Choroid plexus epithelial cell (primary cell): Measurements from ENCODE around the gene MEIS2.

Experiments
- DNase-seq: peaks from one replicate; pipeline ENCODE4 v3.0.0-alpha.2; 2010; ENCODE audit warnings: low read depth
- H3K4me3 ChIP-seq: 2 replicates; pipeline ENCODE4 v1.5.1; 2011; ENCODE audit warnings: low read depth, mild to moderate bottlenecking, control low read depth, low read length, moderate library complexity
- CTCF ChIP-seq: conservative IDR thresholded peaks from 2 replicates; pipeline ENCODE4 v1.5.1; 2011; ENCODE audit warnings: low read depth, mild to moderate bottlenecking, control low read depth, inconsistent platforms, low read length, moderate library complexity

MEIS2 gene

GRCh38 chr15:37105029-37105428 lies 4.7 kb upstream of the MEIS2 start:
- no peak overlapping the region for H3K4me3 ChIP-seq
- TF ChIP-seq CTCF, result no peak
- no peak for DNase-seq

DNA sequence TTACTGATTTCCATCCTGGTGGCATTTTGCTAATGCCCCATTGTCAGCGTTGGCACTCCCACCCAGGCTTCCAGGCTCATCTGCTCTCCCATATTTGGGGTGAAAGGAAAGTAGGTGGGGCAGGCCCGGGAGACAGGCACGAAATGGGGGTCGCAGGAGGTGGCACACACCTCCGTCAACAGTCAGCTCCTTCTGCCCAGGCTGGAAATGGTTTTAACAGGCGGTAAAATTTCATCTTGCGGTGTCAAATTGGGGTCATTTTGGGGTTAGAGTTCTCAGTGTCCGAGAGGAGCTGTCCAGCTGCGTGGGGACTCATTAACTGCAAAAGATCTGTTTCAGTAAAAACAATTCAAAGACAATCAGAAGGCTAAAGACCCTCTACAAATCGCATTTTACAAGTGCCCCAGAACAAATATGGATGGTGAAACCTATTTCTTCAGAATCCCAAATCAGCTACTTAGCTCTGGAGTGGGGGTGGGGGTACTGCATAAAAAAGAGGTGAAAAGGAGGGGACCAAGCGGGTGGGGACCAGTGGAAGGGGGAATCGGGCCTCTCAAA lies 4.2 kb upstream of the MEIS2 start:
- no peak for DNase-seq
- no peak for TF ChIP-seq CTCF
- no peak overlapping the region for H3K4me3 ChIP-seq

DNA sequence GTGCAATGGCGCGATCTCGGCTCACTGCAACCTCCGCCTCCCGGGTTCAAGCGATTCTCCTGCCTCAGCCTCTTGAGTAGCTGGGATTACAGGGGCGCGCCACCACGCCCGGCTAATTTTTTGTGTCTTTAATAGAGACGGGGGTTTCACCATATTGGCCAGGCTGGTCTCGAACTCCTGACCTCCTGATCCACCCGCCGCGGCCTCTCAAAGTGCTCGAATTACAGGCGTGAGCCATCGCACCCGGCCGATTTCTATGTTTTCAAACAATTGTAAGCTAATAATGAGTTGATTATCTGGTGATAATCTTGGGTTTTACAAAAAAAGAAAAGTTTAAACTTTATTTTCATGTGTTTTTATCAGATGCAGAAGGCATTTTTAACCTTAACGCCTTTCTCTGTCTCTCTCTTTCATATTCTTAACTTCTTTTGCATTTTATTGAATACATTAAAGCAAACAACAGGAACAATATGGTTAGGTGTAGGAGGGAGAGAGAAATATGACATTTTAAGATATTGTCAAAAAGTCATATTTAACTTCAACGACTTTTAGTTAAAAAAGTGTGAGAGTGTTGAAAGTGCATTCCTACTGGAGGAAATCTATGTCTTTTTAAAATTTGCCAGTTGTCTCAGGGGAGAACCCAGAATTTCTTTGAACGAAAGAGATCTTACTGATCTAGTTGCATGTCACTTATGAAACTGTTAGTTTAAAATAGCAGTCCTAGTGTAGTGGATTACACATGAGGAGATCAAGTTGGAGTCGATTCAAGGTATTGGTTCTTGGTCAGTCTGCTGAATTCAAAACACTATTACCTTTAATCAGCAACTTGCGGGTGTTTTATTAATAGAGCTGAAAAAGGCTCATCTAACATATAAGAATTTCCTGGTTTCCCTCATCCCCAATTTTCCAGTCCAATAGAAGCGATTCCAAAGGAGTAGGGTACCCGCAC lies 3.4 kb upstream of the MEIS2 start:
- no peak for DNase-seq
- no peak overlapping the region for H3K4me3 ChIP-seq
- TF ChIP-seq CTCF, result no peak

DNA sequence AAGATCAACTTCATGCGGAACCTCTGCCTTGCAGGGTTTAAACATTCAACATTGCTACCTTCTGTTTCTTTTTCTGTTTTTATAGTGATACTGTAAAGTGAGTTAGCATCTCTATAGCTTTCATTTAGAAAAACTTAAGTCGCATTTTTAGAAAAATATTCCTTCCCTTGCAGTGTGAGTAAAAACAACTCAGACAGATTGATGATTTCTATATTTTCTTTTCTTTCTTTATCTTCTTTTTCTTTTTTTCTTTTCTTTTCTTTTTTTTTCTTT lies 2.8 kb upstream of the MEIS2 start:
- TF ChIP-seq CTCF, result no peak
- no peak overlapping the region for H3K4me3 ChIP-seq
- DNase-seq, result no peak

GRCh38 chr15:37102305-37103162 lies 2.2 kb upstream of the MEIS2 start:
- peak overlapping the region; percentile 93 for H3K4me3 ChIP-seq
- TF ChIP-seq CTCF, result no peak
- no peak for DNase-seq

- TF ChIP-seq CTCF, result peak; percentile 10
- H3K4me3 ChIP-seq, result peak overlapping the region; percentile 93
- peak; percentile 43 for DNase-seq
Observed at GRCh38 chr15:37101980-37102304, 1.6 kb upstream of the MEIS2 start.
